ENCODE data around the gene AKNAD1. TPM values are rescaled to one million over a fixed set of nuclear protein-coding genes. Genes with fewer than 3 reads are reported as not detected.

The AKNAD1 gene
- total and polyA plus RNA-seq, 2 of the 4 experiments (the other 2 are of a cell fraction): 0.07 to 0.18 TPM

DNA sequence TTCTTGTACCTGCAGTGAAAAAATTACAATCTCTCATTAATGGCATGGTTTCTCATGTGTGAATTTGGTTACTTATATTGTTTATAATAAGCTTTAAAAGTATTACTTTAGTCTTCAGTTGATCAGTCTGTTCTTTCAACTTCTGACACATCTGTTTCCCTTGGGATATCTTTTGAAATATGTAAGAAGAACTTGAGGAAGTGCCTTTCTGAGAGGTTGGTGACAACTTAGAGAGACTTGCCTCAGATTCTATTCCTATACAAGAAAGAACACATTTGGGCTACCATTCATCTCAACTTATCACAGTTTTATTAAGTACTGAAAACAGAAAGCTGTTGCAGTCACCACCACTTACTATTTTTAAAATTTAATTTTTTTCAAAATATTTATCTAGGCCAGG, 8.1 kb downstream of the AKNAD1 start:
- Histone ChIP-seq H3K27ac (ENCODE audit: insufficient read depth, low read length) (no peak overlapping the region), H3K79me1 (ENCODE audit: low read depth in 1 of 2, low read length in 2 of 2) (no peaks in the 10 kb centered on the region), H3K18ac (ENCODE audit: low read depth, low read length) (no peak overlapping the region), H2AK9ac (replicated peaks; ENCODE audit: low read depth, low read length, poor library complexity) (no peak overlapping the region), H3K27me3 (ENCODE audit: control insufficient read depth, insufficient read depth, low read length) (peaks cover 10% of the 10 kb centered on the region), H3K56ac (ENCODE audit: extremely low read depth, insufficient read depth, low read length) (no peak overlapping the region), H3K36me3 (ENCODE audit: control insufficient read depth, insufficient read depth, low read length) (no peaks in the 10 kb centered on the region), H3K9ac (ENCODE audit: low read depth, low read length) (no peak overlapping the region), H3K4me2 (ENCODE audit: low read depth, low read length) (no peak overlapping the region), H4K20me1 (ENCODE audit: insufficient read depth, low read length) (no peaks in the 10 kb centered on the region), H3K9me1 (ENCODE audit: insufficient read depth, low read length) (no peaks in the 10 kb centered on the region), H2BK120ac (ENCODE audit: low read depth, low read length) (no peak overlapping the region), H3K4ac (ENCODE audit: low read depth, low read length) (no peak overlapping the region), H4K8ac (ENCODE audit: low read depth in 2 of 2, low read length in 2 of 2) (no peak overlapping the region), H3K14ac (replicated peaks; ENCODE audit: low read depth, low read length) (no peak overlapping the region), H2BK15ac (ENCODE audit: low read depth, low read length) (no peak overlapping the region), H3K9me3 (ENCODE audit: control insufficient read depth, insufficient read depth, low read length) (no peaks in the 10 kb centered on the region), H2AFZ (replicated peaks; ENCODE audit: low read length, poor library complexity) (no peak overlapping the region), H4K91ac (ENCODE audit: insufficient read depth, low read depth, low read length) (no peak overlapping the region), H4K5ac (ENCODE audit: low read depth, low read length) (no peak overlapping the region), H2BK5ac (ENCODE audit: low read depth, low read length, poor library complexity, severe bottlenecking) (no peak overlapping the region), H2BK20ac (ENCODE audit: low read depth, low read length) (no peak overlapping the region), H3K23ac (ENCODE audit: low read depth, low read length) (no peak overlapping the region), H2AK5ac (ENCODE audit: low read depth, low read length) (no peak overlapping the region), H3K4me1 (ENCODE audit: control insufficient read depth, insufficient read depth, low read length) (peaks cover 2% of the 10 kb centered on the region), H3K4me3 (ENCODE audit: insufficient read depth, low read depth, low read length) (no peak overlapping the region)
- intact Hi-C loops (cut with micrococcal nuclease) (no loop called here), in situ Hi-C loops (cut with MboI; ENCODE audit: low sequenced_read_pairs) (no loop called here), dilution Hi-C loops (cut with HindIII; ENCODE audit: low sequenced_read_pairs, unreplicated experiment) (no loop called here)
- DNase-seq (no peak), ATAC-seq (ENCODE audit: low read depth) (no peak)
- ChIA-PET CTCF (interaction anchor here (0.8 kb wide), 1 partner anchor 18 kb away, joined by 3 read pairs; no protein-coding TSS in a partner anchor), POLR2A (ENCODE audit: unreplicated experiment) (no interaction called here)
- TF ChIP-seq MAFK (IDR thresholded peaks at IDR 0.05; ENCODE audit: low read depth, low read length): no peak
- TF ChIP-seq RFX5 (IDR thresholded peaks at IDR 0.05; ENCODE audit: low read depth, low read length): no peak
- no peak for TF ChIP-seq RAD21 (IDR thresholded peaks at IDR 0.05; ENCODE audit: low read length)
- no peak for TF ChIP-seq CHD1 (IDR thresholded peaks at IDR 0.05; ENCODE audit: low read depth, low read length)
- TF ChIP-seq, protein P1, sequence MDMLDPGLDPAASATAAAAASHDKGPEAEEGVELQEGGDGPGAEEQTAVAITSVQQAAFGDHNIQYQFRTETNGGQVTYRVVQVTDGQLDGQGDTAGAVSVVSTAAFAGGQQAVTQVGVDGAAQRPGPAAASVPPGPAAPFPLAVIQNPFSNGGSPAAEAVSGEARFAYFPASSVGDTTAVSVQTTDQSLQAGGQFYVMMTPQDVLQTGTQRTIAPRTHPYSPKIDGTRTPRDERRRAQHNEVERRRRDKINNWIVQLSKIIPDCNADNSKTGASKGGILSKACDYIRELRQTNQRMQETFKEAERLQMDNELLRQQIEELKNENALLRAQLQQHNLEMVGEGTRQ (IDR thresholded peaks at IDR 0.05; ENCODE audit: low read depth, low read length): no peak
- no peak for TF ChIP-seq SMC3 (IDR thresholded peaks at IDR 0.05; ENCODE audit: low read depth, low read length)
- TF ChIP-seq, protein P2, sequence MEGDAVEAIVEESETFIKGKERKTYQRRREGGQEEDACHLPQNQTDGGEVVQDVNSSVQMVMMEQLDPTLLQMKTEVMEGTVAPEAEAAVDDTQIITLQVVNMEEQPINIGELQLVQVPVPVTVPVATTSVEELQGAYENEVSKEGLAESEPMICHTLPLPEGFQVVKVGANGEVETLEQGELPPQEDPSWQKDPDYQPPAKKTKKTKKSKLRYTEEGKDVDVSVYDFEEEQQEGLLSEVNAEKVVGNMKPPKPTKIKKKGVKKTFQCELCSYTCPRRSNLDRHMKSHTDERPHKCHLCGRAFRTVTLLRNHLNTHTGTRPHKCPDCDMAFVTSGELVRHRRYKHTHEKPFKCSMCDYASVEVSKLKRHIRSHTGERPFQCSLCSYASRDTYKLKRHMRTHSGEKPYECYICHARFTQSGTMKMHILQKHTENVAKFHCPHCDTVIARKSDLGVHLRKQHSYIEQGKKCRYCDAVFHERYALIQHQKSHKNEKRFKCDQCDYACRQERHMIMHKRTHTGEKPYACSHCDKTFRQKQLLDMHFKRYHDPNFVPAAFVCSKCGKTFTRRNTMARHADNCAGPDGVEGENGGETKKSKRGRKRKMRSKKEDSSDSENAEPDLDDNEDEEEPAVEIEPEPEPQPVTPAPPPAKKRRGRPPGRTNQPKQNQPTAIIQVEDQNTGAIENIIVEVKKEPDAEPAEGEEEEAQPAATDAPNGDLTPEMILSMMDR (conservative IDR thresholded peaks at IDR 0.05; ENCODE audit: low read depth, low read length): no peak
- no peak for TF ChIP-seq MAZ (IDR thresholded peaks at IDR 0.05; ENCODE audit: borderline replicate concordance, low read depth, low read length)
- TF ChIP-seq, protein P3, sequence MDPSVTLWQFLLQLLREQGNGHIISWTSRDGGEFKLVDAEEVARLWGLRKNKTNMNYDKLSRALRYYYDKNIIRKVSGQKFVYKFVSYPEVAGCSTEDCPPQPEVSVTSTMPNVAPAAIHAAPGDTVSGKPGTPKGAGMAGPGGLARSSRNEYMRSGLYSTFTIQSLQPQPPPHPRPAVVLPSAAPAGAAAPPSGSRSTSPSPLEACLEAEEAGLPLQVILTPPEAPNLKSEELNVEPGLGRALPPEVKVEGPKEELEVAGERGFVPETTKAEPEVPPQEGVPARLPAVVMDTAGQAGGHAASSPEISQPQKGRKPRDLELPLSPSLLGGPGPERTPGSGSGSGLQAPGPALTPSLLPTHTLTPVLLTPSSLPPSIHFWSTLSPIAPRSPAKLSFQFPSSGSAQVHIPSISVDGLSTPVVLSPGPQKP (IDR thresholded peaks at IDR 0.05; ENCODE audit: borderline replicate concordance, low read depth, low read length): no peak
- no peak for TF ChIP-seq BHLHE40 (IDR thresholded peaks at IDR 0.05; ENCODE audit: low read depth, low read length)
- TF ChIP-seq NFE2L2 (IDR thresholded peaks at IDR 0.05; ENCODE audit: low read depth, low read length): no peak
- TF ChIP-seq FOS (IDR thresholded peaks at IDR 0.05; ENCODE audit: low read depth, low read length): no peak
- TF ChIP-seq POLR2A (IDR thresholded peaks at IDR 0.05; ENCODE audit: low read depth, low read length): no peak
- no peak for TF ChIP-seq RCOR1 (IDR thresholded peaks at IDR 0.05; ENCODE audit: insufficient replicate concordance, low read length)
- no TSS peak for BruUV-seq (replicated peaks)

Measured in IMR-90 (cell line).